ENCODE data around the gene HS1BP3. TPM values are rescaled to one million over a fixed set of nuclear protein-coding genes. Genes with fewer than 3 reads are reported as not detected.
A peak's percentile ranks its signal among the peaks of the same experiment; 100 is the strongest.

Gene HS1BP3
- total and polyA plus RNA-seq, 2 of the 13 experiments (the other 11 are each of a cell fraction or from before 2014, with no cell fraction given) = 15.2 to 22.0 TPM

- TF ChIP-seq PRDM10 (CRISPR knock-in tag; IDR thresholded peaks at IDR 0.05; ENCODE audit: low read depth) (peak; percentile 21; the same call in 1 of the 2 replicates), ZNF136 (CRISPR knock-in tag; IDR thresholded peaks at IDR 0.05; ENCODE audit: low read depth) (peak; percentile 66; the same call in 1 of the 2 replicates), SIX4 (CRISPR knock-in tag; IDR thresholded peaks at IDR 0.05) (peak; percentile 17; the same call in 1 of the 2 replicates), ZHX2 (IDR thresholded peaks at IDR 0.05; ENCODE audit: low read depth) (0 out of 2 replicates have a peak, but pooled peaks have one; percentile 69), ZHX2 (CRISPR knock-in tag; IDR thresholded peaks at IDR 0.05; ENCODE audit: borderline replicate concordance) (peak; percentile 87; the same call in 1 of the 2 replicates), ZNF512 (CRISPR knock-in tag; IDR thresholded peaks at IDR 0.05) (no peak), ARHGAP35 (CRISPR knock-in tag; IDR thresholded peaks at IDR 0.05; ENCODE audit: borderline replicate concordance) (no peak; the same call in 1 of the 2 replicates), E2F2 (CRISPR knock-in tag; IDR thresholded peaks at IDR 0.05; ENCODE audit: borderline replicate concordance) (0 out of 2 replicates have a peak, but pooled peaks have one; percentile 88), MAF1 (CRISPR knock-in tag; IDR thresholded peaks at IDR 0.05; ENCODE audit: borderline replicate concordance) (no peak; the same call in 1 of the 2 replicates), ZNF563 (CRISPR knock-in tag; IDR thresholded peaks at IDR 0.05) (peak; percentile 97), IRF2 (CRISPR knock-in tag; IDR thresholded peaks at IDR 0.05) (peak; percentile 62; the same call in 1 of the 2 replicates), HMG20A (CRISPR knock-in tag; IDR thresholded peaks at IDR 0.05; ENCODE audit: borderline replicate concordance) (no peak), NFATC3 (CRISPR knock-in tag; IDR thresholded peaks at IDR 0.05) (no peak), ZNF354B (CRISPR knock-in tag; IDR thresholded peaks at IDR 0.05) (no peak)
These were observed at the start of gene HS1BP3 (continued) for GRCh38 chr2:20650877-20651730.

Measured in HepG2 (cell line).